Measurements from ENCODE around the gene EGR4.

The EGR4 gene

GRCh38 chr2:73293534-73294171, at the start of gene EGR4:
EGR4 (minus strand) TSS chr2:73293548; CDS start chr2:73293317, 231 bp downstream.
- DNase-seq = peak; percentile 80

GRCh38 chr2:73341039-73341438, 47.7 kb upstream of the EGR4 start:
- no peak for DNase-seq

- DNase-seq = no peak
These were observed 45.9 kb upstream of the EGR4 start for GRCh38 chr2:73339201-73339600.

GRCh38 chr2:73337828-73338227, 44.5 kb upstream of the EGR4 start:
- no peak for DNase-seq

- DNase-seq = no peak
These were observed 41.3 kb upstream of the EGR4 start for GRCh38 chr2:73334620-73335019.

GRCh38 chr2:73334045-73334444, 40.7 kb upstream of the EGR4 start:
- no peak for DNase-seq

- no peak for DNase-seq
These were observed 40.2 kb upstream of the EGR4 start for GRCh38 chr2:73333564-73333963.

- DNase-seq = no peak
These were observed 30.9 kb upstream of the EGR4 start for GRCh38 chr2:73324126-73324725.

- no peak for DNase-seq
These were observed 30.2 kb upstream of the EGR4 start for GRCh38 chr2:73323551-73323950.

- no peak for DNase-seq
These were observed 21.1 kb upstream of the EGR4 start for GRCh38 chr2:73314441-73314840.

GRCh38 chr2:73307720-73308119, 14.4 kb upstream of the EGR4 start:
- DNase-seq = no peak

- no peak for DNase-seq
These were observed 8.3 kb upstream of the EGR4 start for GRCh38 chr2:73301636-73302035.

GRCh38 chr2:73300926-73301325, 7.6 kb upstream of the EGR4 start:
- no peak for DNase-seq

GRCh38 chr2:73297586-73297985, 4.2 kb upstream of the EGR4 start:
- no peak for DNase-seq

- DNase-seq = no peak
These were observed 3.8 kb upstream of the EGR4 start for GRCh38 chr2:73297151-73297559.

GRCh38 chr2:73295751-73296400, 2.5 kb upstream of the EGR4 start:
- no peak for DNase-seq

GRCh38 chr2:73294239-73294638, 891 bp upstream of the EGR4 start:
- no peak for DNase-seq

GRCh38 chr2:73292906-73293533, 328 bp downstream of the EGR4 start:
- no peak for DNase-seq

GRCh38 chr2:73292316-73292905, 937 bp downstream of the EGR4 start:
- DNase-seq = no peak

GRCh38 chr2:73291461-73292315, 1.7 kb downstream of the EGR4 start:
- DNase-seq = no peak

GRCh38 chr2:73291093-73291460, 2.3 kb downstream of the EGR4 start:
- DNase-seq = peak; percentile 50

GRCh38 chr2:73290049-73290839, 3.1 kb downstream of the EGR4 start:
- DNase-seq = no peak

All from activated gamma-delta T cell treated with Interleukin-2 at 50 U/mL for 16 hours (primary cell).